Skeletal muscle tissue (tissue), 4 donors: ENCODE measurements around the gene DNAAF3. TPM values are rescaled to one million over a fixed set of nuclear protein-coding genes. Genes with fewer than 3 reads are reported as not detected.
A peak's percentile ranks its signal among the peaks of the same experiment; 100 is the strongest.
"Not testable (repeated sequence)": the region's sequence is repeated elsewhere in the genome, so short reads cannot be mapped to it uniquely, and the experiment has no call there.

ENCODE experiments used
- H3K27ac ChIP-seq: one replicate; pipeline ENCODE4 v1.7.0; 2013; ENCODE audit warnings: mild to moderate bottlenecking, low read depth, low read length, inconsistent platforms
- H3K27me3 ChIP-seq, 3 donors: one replicate each; pipeline ENCODE4 v1.7.0; 2013; ENCODE audit warnings: low read length in 3 of 3; ENCODE audit not compliant: control insufficient read depth in 3 of 3, insufficient read depth in 3 of 3
- H3K36me3 ChIP-seq, 3 donors: one replicate each; pipeline ENCODE4 v1.7.0; 2013; ENCODE audit warnings: low read length in 3 of 3; ENCODE audit not compliant: control insufficient read depth in 3 of 3, insufficient read depth in 3 of 3
- H3K4me1 ChIP-seq, 3 donors: one replicate each; pipeline ENCODE4 v1.7.0; 2013; ENCODE audit warnings: low read length in 3 of 3, mild to moderate bottlenecking in 3 of 3; ENCODE audit not compliant: control insufficient read depth in 3 of 3, insufficient read depth in 3 of 3
- H3K4me3 ChIP-seq, 3 donors: one replicate each; pipeline ENCODE4 v1.7.0; 2013; ENCODE audit warnings: low read length in 3 of 3
- H3K9ac ChIP-seq, 3 donors: one replicate each; pipeline ENCODE4 v1.7.0; 2013; ENCODE audit warnings: low read length in 3 of 3, mild to moderate bottlenecking in 3 of 3, moderate library complexity in 2 of 3, low read depth in 1 of 3
- H3K9me3 ChIP-seq, 3 donors: one replicate each; pipeline ENCODE4 v1.7.0; 2013; ENCODE audit warnings: low read length in 3 of 3; ENCODE audit not compliant: control insufficient read depth in 3 of 3
- total RNA-seq: library from RNA; depleted of rRNA; stranded (reverse); fragments of >200 nt; gene quantifications from one replicate; pipeline ENCODE4 v1.2.3, GENCODE V29; 2014
- donor health status: Osteomylitis.

The DNAAF3 gene
- total RNA-seq: not detected

- H3K9me3 ChIP-seq: no peaks in the 10 kb centered on the region
- H3K4me3 ChIP-seq: peak within 1 kb of the TSS; percentile 63 to 77 (median 67)
- peaks cover 7 to 17% (median 10%) of the 10 kb centered on the region in 3 donors for H3K4me1 ChIP-seq
- H3K27ac ChIP-seq: no peak within 1 kb of the TSS
- H3K9ac ChIP-seq: no peak within 1 kb of the TSS
- H3K27me3 ChIP-seq: peaks cover 37 to 44% (median 42%) of the 10 kb centered on the region in 3 donors
- no peaks in the 10 kb centered on the region for H3K36me3 ChIP-seq
These were observed at the start of gene DNAAF3 for GRCh38 chr19:55166530-55167268. DNAAF3 (minus strand) TSS chr19:55166613; CDS start chr19:55166413, 200 bp downstream.

GRCh38 chr19:55213547-55213946 lies 47.1 kb upstream of the DNAAF3 start:
- Histone ChIP-seq H3K27ac (no peak overlapping the region), H3K36me3 (no peaks in the 10 kb centered on the region), H3K27me3 (peaks cover 0 to 13% (median 4%) of the 10 kb centered on the region in 3 donors), H3K4me3 (no peak overlapping the region), H3K4me1 (peaks cover 0 to 10% (median 3%) of the 10 kb centered on the region in 3 donors), H3K9me3 (peaks cover 0 to 5% (median 2%) of the 10 kb centered on the region in 3 donors), H3K9ac (no peak overlapping the region)

GRCh38 chr19:55212447-55212846 lies 46.0 kb upstream of the DNAAF3 start:
- peaks cover 0 to 10% (median 3%) of the 10 kb centered on the region in 3 donors for H3K4me1 ChIP-seq
- peaks cover 0 to 13% (median 4%) of the 10 kb centered on the region in 3 donors for H3K27me3 ChIP-seq
- H3K9me3 ChIP-seq: peaks cover 0 to 5% (median 2%) of the 10 kb centered on the region in 3 donors
- no peak overlapping the region for H3K9ac ChIP-seq
- H3K27ac ChIP-seq: no peak overlapping the region
- H3K36me3 ChIP-seq: no peaks in the 10 kb centered on the region
- H3K4me3 ChIP-seq: no peak overlapping the region

- Histone ChIP-seq H3K9me3 (peaks cover 0 to 5% (median 2%) of the 10 kb centered on the region in 3 donors), H3K4me1 (peaks cover 0 to 6% (median 2%) of the 10 kb centered on the region in 3 donors), H3K9ac (no peak overlapping the region), H3K27me3 (peaks cover 3 to 25% (median 9%) of the 10 kb centered on the region in 3 donors), H3K36me3 (no peaks in the 10 kb centered on the region), H3K27ac (no peak overlapping the region), H3K4me3 (no peak overlapping the region)
These were observed 43.5 kb upstream of the DNAAF3 start for GRCh38 chr19:55209693-55210472.

- H3K27me3 ChIP-seq: peaks cover 3 to 29% (median 14%) of the 10 kb centered on the region in 3 donors
- no peak within 1 kb of the TSS for H3K27ac ChIP-seq
These were observed 42.7 kb upstream of the DNAAF3 start, which contains the start of gene PTPRH for GRCh38 chr19:55208880-55209692. PTPRH (minus strand) TSS chr19:55209501; CDS start chr19:55209433, 68 bp downstream.

GRCh38 chr19:55206664-55207500 lies 40.5 kb upstream of the DNAAF3 start:
- Histone ChIP-seq H3K36me3 (no peaks in the 10 kb centered on the region), H3K4me3 (no peak overlapping the region), H3K4me1 (peaks cover 0 to 6% (median 2%) of the 10 kb centered on the region in 3 donors), H3K27me3 (peaks cover 3 to 19% (median 14%) of the 10 kb centered on the region in 3 donors), H3K27ac (no peak overlapping the region), H3K9me3 (no peaks in the 10 kb centered on the region), H3K9ac (peak overlapping the region in 1 of 3 donors; percentile 3)

More at GRCh38 chr19:55208880-55209692, 42.7 kb upstream of the DNAAF3 start, which contains the start of gene PTPRH:
- Histone ChIP-seq H3K36me3 (no peaks in the 10 kb centered on the region), H3K9me3 (peaks cover 0 to 5% (median 2%) of the 10 kb centered on the region in 3 donors), H3K9ac (no peak within 1 kb of the TSS), H3K4me3 (no peak within 1 kb of the TSS), H3K4me1 (peaks cover 0 to 6% (median 2%) of the 10 kb centered on the region in 3 donors)

- not testable (repeated sequence) for H3K27ac ChIP-seq, H3K4me3 ChIP-seq, H3K36me3 ChIP-seq, H3K9me3 ChIP-seq, H3K4me1 ChIP-seq, H3K9ac ChIP-seq
- H3K27me3 ChIP-seq: peaks cover 3 to 28% (median 22%) of the 10 kb centered on the region in 3 donors
These were observed 35.8 kb upstream of the DNAAF3 start for GRCh38 chr19:55202199-55202598.

- Histone ChIP-seq H3K36me3 (no peaks in the 10 kb centered on the region), H3K4me1 (no peaks in the 10 kb centered on the region), H3K27ac (no peak overlapping the region), H3K4me3 (no peak overlapping the region), H3K9ac (no peak overlapping the region), H3K9me3 (no peaks in the 10 kb centered on the region), H3K27me3 (peaks cover 0 to 19% (median 17%) of the 10 kb centered on the region in 3 donors)
These were observed 33.3 kb upstream of the DNAAF3 start for GRCh38 chr19:55199620-55200204.
